GM23338 (cell line): ENCODE results near the gene SETX. TPM values are rescaled to one million over a fixed set of nuclear protein-coding genes. Genes with fewer than 3 reads are reported as not detected.

Source experiments
- ATAC-seq: fragments of 200-7000 bp; cut with Tn5 transposase; 3 replicates; pipeline ENCODE4 v1.9.1; 2020
- DNase-seq: peaks from one replicate; pipeline ENCODE4 v3.0.0-alpha.2; 2015; ENCODE audit warnings: low spot score
- H2AFZ ChIP-seq: fragments of 200-600 bp; sonication (generic); 2 replicates; pipeline ENCODE4 v1.8.0; 2016; ENCODE audit warnings: antibody characterized with exemption, mild to moderate bottlenecking, moderate library complexity
- H3F3A ChIP-seq: fragments of 200-600 bp; sonication (generic); replicated peaks from 2 replicates; pipeline ENCODE4 v1.8.0; 2017; ENCODE audit warnings: antibody characterized with exemption, mixed run types, low read depth
- H3K27ac ChIP-seq: fragments of 200-600 bp; sonication (generic); 2 replicates; pipeline ENCODE4 v1.6.1; 2016; ENCODE audit warnings: low read depth
- H3K27me3 ChIP-seq: fragments of 200-600 bp; sonication (generic); 2 replicates; pipeline ENCODE4 v1.8.0; 2016; ENCODE audit warnings: mild to moderate bottlenecking, mixed run types, moderate library complexity; ENCODE audit not compliant: insufficient read depth
- H3K36me3 ChIP-seq: fragments of 200-600 bp; sonication (generic); 2 replicates; pipeline ENCODE4 v1.8.0; 2016; ENCODE audit warnings: mild to moderate bottlenecking; ENCODE audit not compliant: insufficient read depth
- H3K4me1 ChIP-seq: fragments of 200-600 bp; sonication (generic); 2 replicates; pipeline ENCODE4 v1.8.0; 2016; ENCODE audit warnings: mild to moderate bottlenecking, moderate library complexity; ENCODE audit not compliant: insufficient read depth
- H3K4me2 ChIP-seq: fragments of 200-600 bp; sonication (generic); 2 replicates; pipeline ENCODE4 v1.7.1; 2017; ENCODE audit warnings: mixed run types
- H3K4me3 ChIP-seq: fragments of 200-600 bp; sonication (generic); 2 replicates; pipeline ENCODE4 v1.6.1; 2016; ENCODE audit warnings: mixed run types
- H3K79me2 ChIP-seq: fragments of 200-600 bp; sonication (generic); replicated peaks from 2 replicates; pipeline ENCODE4 v1.8.0; 2017; ENCODE audit warnings: mild to moderate bottlenecking; ENCODE audit not compliant: insufficient read depth
- H3K9me2 ChIP-seq: fragments of 200-600 bp; sonication (generic); 2 replicates; pipeline ENCODE4 v1.8.0; 2017; ENCODE audit not compliant: insufficient read depth
- H4K20me1 ChIP-seq: fragments of 200-600 bp; sonication (generic); replicated peaks from 2 replicates; pipeline ENCODE4 v1.8.0; 2017; ENCODE audit warnings: mild to moderate bottlenecking; ENCODE audit not compliant: insufficient read depth
- H3K27ac Mint-ChIP-seq: 2 replicates; pipeline ENCODE4 v1.8.0; 2020; ENCODE audit warnings: inconsistent platforms, mild to moderate bottlenecking, moderate library complexity, mixed read lengths
- H3K27me3 Mint-ChIP-seq: 3 replicates; pipeline ENCODE4 v1.8.0; 2022; ENCODE audit warnings: low read depth, mild to moderate bottlenecking, moderate library complexity, mixed read lengths, inconsistent platforms; ENCODE audit not compliant: insufficient read depth, poor library complexity
- H3K36me3 Mint-ChIP-seq: 3 replicates; pipeline ENCODE4 v1.8.0; 2021; ENCODE audit warnings: low read depth, mild to moderate bottlenecking, inconsistent platforms, moderate library complexity, mixed read lengths
- H3K4me1 Mint-ChIP-seq: 3 replicates; pipeline ENCODE4 v1.8.0; 2020; ENCODE audit warnings: mild to moderate bottlenecking, inconsistent platforms, mixed read lengths
- H3K4me3 Mint-ChIP-seq: 3 replicates; pipeline ENCODE4 v1.8.0; 2021; ENCODE audit warnings: moderate library complexity, mild to moderate bottlenecking, inconsistent platforms, mixed read lengths
- H3K9me3 Mint-ChIP-seq: 3 replicates; pipeline ENCODE4 v1.8.0; 2020; ENCODE audit warnings: moderate library complexity, mild to moderate bottlenecking, inconsistent platforms, mixed read lengths
- CREB1 ChIP-seq: fragments of 250-450 bp; sonication (Bioruptor Pico); IDR thresholded peaks from 2 replicates; pipeline ENCODE4 v1.5.0; 2020; ENCODE audit warnings: low read depth, mild to moderate bottlenecking, moderate library complexity
- EZH2 ChIP-seq: fragments of 200-600 bp; sonication (generic); IDR thresholded peaks from one replicate; pipeline ENCODE4 v1.8.0; 2017; ENCODE audit warnings: antibody characterized with exemption, mild to moderate bottlenecking, low read depth; ENCODE audit not compliant: unreplicated experiment
- EZH2phosphoT487 ChIP-seq: fragments of 200-600 bp; sonication (generic); IDR thresholded peaks from one replicate; pipeline ENCODE4 v1.8.1; 2018; ENCODE audit warnings: antibody characterized with exemption; ENCODE audit not compliant: unreplicated experiment
- JUNB ChIP-seq: IDR thresholded peaks from one replicate; pipeline ENCODE4 v1.6.1; 2016; ENCODE audit warnings: antibody characterized with exemption; ENCODE audit not compliant: unreplicated experiment
- NANOG ChIP-seq: IDR thresholded peaks from 2 replicates; pipeline ENCODE4 v1.6.1; 2016; ENCODE audit warnings: antibody characterized with exemption, borderline replicate concordance
- POLR2AphosphoS5 ChIP-seq: IDR thresholded peaks from 2 replicates; pipeline ENCODE4 v1.6.1; 2016; ENCODE audit warnings: antibody characterized with exemption, low read depth
- STAT1 ChIP-seq: IDR thresholded peaks from one replicate; pipeline ENCODE4 v1.6.1; 2016; ENCODE audit warnings: antibody characterized with exemption; ENCODE audit not compliant: unreplicated experiment
- ZNF114 ChIP-seq: fragments of 250-450 bp; sonication (Bioruptor Pico); IDR thresholded peaks from 2 replicates; pipeline ENCODE4 v1.5.0; 2020; ENCODE audit warnings: mild to moderate bottlenecking, moderate library complexity
- ZNF331 ChIP-seq: fragments of 250-450 bp; sonication (Bioruptor Pico); IDR thresholded peaks from 2 replicates; pipeline ENCODE4 v1.5.0; 2020; ENCODE audit warnings: low read depth, mild to moderate bottlenecking, moderate library complexity
- polyA plus RNA-seq: library from polyadenylated mRNA; unstranded; fragments of >200 nt; fragmentation: Nextera tagmentation; extraction: Ambion mirVana; gene quantifications from 2 replicates; pipeline ENCODE4 v1.2.1, GENCODE V29; 2016
- total RNA-seq: library from RNA; depleted of rRNA; stranded (reverse); fragments of >200 nt; shearing (Covaris generic); gene quantifications from 2 replicates; pipeline ENCODE4 v1.2.3, GENCODE V29; 2014
- TF ChIP-seq, protein P1 (sequence below): fragments of 250-450 bp; sonication (Bioruptor Pico); IDR thresholded peaks from 2 replicates; pipeline ENCODE4 v1.5.0; 2020; ENCODE audit warnings: mild to moderate bottlenecking, moderate library complexity
- TF ChIP-seq, protein P2 (sequence below): IDR thresholded peaks from 2 replicates; pipeline ENCODE4 v1.6.1; 2016; ENCODE audit warnings: antibody characterized with exemption
- TF ChIP-seq, protein P3 (sequence below), 2 experiments: fragments of 200-600 bp in 1 of 2; sonication (generic) in 1 of 2; conservative IDR thresholded peaks; 2 replicates each; pipeline versions ENCODE4 v1.5.1 to v1.6.1; 2016 to 2017; ENCODE audit warnings: antibody characterized with exemption in 2 of 2, low read depth in 2 of 2, mild to moderate bottlenecking in 2 of 2, moderate library complexity in 1 of 2
- TF ChIP-seq, protein P4 (sequence below): IDR thresholded peaks from one replicate; pipeline ENCODE4 v1.6.1; 2018; ENCODE audit warnings: antibody characterized with exemption; ENCODE audit not compliant: unreplicated experiment

SETX gene
- total and polyA plus RNA-seq, 2 experiments from 2014 or later: 17.5 to 49.9 TPM

DNA sequence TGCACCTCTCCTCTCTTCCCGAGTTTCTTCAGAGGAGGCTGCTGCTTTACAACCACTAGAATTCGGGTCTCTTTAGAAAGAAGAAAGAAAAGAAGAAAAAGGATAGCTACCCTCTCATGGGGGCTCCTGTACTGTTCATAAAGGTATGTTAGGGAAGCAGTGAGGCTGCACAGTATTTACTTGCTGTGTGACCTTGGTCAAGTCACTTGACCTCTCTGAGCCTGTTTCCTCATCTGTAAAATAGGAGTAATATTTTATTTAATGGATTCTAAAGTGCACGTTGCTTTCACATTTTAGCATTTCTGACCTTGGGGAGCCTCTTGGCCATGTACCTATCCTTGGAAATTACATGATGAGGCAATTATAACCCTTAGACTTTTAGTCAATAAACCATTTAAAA lies 88.8 kb downstream of the SETX start:
- ATAC-seq: no peak

More for the DNA sequence above, 88.8 kb downstream of the SETX start:
- H3K4me1 ChIP-seq: no peaks in the 10 kb centered on the region
- TF ChIP-seq, protein P1, sequence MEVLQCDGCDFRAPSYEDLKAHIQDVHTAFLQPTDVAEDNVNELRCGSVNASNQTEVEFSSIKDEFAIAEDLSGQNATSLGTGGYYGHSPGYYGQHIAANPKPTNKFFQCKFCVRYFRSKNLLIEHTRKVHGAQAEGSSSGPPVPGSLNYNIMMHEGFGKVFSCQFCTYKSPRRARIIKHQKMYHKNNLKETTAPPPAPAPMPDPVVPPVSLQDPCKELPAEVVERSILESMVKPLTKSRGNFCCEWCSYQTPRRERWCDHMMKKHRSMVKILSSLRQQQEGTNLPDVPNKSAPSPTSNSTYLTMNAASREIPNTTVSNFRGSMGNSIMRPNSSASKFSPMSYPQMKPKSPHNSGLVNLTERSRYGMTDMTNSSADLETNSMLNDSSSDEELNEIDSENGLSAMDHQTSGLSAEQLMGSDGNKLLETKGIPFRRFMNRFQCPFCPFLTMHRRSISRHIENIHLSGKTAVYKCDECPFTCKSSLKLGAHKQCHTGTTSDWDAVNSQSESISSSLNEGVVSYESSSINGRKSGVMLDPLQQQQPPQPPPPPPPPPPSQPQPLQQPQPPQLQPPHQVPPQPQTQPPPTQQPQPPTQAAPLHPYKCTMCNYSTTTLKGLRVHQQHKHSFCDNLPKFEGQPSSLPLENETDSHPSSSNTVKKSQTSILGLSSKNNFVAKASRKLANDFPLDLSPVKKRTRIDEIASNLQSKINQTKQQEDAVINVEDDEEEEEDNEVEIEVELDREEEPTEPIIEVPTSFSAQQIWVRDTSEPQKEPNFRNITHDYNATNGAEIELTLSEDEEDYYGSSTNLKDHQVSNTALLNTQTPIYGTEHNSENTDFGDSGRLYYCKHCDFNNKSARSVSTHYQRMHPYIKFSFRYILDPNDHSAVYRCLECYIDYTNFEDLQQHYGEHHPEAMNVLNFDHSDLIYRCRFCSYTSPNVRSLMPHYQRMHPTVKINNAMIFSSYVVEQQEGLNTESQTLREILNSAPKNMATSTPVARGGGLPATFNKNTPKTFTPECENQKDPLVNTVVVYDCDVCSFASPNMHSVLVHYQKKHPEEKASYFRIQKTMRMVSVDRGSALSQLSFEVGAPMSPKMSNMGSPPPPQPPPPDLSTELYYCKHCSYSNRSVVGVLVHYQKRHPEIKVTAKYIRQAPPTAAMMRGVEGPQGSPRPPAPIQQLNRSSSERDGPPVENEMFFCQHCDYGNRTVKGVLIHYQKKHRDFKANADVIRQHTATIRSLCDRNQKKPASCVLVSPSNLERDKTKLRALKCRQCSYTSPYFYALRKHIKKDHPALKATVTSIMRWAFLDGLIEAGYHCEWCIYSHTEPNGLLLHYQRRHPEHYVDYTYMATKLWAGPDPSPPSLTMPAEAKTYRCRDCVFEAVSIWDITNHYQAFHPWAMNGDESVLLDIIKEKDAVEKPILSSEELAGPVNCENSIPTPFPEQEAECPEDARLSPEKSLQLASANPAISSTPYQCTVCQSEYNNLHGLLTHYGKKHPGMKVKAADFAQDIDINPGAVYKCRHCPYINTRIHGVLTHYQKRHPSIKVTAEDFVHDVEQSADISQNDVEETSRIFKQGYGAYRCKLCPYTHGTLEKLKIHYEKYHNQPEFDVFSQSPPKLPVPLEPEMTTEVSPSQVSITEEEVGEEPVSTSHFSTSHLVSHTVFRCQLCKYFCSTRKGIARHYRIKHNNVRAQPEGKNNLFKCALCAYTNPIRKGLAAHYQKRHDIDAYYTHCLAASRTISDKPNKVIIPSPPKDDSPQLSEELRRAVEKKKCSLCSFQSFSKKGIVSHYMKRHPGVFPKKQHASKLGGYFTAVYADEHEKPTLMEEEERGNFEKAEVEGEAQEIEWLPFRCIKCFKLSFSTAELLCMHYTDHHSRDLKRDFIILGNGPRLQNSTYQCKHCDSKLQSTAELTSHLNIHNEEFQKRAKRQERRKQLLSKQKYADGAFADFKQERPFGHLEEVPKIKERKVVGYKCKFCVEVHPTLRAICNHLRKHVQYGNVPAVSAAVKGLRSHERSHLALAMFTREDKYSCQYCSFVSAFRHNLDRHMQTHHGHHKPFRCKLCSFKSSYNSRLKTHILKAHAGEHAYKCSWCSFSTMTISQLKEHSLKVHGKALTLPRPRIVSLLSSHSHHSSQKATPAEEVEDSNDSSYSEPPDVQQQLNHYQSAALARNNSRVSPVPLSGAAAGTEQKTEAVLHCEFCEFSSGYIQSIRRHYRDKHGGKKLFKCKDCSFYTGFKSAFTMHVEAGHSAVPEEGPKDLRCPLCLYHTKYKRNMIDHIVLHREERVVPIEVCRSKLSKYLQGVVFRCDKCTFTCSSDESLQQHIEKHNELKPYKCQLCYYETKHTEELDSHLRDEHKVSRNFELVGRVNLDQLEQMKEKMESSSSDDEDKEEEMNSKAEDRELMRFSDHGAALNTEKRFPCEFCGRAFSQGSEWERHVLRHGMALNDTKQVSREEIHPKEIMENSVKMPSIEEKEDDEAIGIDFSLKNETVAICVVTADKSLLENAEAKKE (CRISPR knock-in tag): no peak
- TF ChIP-seq POLR2AphosphoS5 (no peak), ZNF114 (CRISPR knock-in tag) (no peak), NANOG (no peak), EZH2phosphoT487 (no peak), CREB1 (CRISPR knock-in tag) (no peak), ZNF331 (CRISPR knock-in tag) (no peak), JUNB (no peak), STAT1 (no peak), EZH2 (no peak)
- TF ChIP-seq, protein P2, sequence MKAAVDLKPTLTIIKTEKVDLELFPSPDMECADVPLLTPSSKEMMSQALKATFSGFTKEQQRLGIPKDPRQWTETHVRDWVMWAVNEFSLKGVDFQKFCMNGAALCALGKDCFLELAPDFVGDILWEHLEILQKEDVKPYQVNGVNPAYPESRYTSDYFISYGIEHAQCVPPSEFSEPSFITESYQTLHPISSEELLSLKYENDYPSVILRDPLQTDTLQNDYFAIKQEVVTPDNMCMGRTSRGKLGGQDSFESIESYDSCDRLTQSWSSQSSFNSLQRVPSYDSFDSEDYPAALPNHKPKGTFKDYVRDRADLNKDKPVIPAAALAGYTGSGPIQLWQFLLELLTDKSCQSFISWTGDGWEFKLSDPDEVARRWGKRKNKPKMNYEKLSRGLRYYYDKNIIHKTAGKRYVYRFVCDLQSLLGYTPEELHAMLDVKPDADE: no peak
- TF ChIP-seq, protein P3, sequence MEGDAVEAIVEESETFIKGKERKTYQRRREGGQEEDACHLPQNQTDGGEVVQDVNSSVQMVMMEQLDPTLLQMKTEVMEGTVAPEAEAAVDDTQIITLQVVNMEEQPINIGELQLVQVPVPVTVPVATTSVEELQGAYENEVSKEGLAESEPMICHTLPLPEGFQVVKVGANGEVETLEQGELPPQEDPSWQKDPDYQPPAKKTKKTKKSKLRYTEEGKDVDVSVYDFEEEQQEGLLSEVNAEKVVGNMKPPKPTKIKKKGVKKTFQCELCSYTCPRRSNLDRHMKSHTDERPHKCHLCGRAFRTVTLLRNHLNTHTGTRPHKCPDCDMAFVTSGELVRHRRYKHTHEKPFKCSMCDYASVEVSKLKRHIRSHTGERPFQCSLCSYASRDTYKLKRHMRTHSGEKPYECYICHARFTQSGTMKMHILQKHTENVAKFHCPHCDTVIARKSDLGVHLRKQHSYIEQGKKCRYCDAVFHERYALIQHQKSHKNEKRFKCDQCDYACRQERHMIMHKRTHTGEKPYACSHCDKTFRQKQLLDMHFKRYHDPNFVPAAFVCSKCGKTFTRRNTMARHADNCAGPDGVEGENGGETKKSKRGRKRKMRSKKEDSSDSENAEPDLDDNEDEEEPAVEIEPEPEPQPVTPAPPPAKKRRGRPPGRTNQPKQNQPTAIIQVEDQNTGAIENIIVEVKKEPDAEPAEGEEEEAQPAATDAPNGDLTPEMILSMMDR (conservative IDR thresholded peaks at IDR 0.05; ENCODE audit: low read depth in 2 of 2): no peak
- TF ChIP-seq, protein P4, sequence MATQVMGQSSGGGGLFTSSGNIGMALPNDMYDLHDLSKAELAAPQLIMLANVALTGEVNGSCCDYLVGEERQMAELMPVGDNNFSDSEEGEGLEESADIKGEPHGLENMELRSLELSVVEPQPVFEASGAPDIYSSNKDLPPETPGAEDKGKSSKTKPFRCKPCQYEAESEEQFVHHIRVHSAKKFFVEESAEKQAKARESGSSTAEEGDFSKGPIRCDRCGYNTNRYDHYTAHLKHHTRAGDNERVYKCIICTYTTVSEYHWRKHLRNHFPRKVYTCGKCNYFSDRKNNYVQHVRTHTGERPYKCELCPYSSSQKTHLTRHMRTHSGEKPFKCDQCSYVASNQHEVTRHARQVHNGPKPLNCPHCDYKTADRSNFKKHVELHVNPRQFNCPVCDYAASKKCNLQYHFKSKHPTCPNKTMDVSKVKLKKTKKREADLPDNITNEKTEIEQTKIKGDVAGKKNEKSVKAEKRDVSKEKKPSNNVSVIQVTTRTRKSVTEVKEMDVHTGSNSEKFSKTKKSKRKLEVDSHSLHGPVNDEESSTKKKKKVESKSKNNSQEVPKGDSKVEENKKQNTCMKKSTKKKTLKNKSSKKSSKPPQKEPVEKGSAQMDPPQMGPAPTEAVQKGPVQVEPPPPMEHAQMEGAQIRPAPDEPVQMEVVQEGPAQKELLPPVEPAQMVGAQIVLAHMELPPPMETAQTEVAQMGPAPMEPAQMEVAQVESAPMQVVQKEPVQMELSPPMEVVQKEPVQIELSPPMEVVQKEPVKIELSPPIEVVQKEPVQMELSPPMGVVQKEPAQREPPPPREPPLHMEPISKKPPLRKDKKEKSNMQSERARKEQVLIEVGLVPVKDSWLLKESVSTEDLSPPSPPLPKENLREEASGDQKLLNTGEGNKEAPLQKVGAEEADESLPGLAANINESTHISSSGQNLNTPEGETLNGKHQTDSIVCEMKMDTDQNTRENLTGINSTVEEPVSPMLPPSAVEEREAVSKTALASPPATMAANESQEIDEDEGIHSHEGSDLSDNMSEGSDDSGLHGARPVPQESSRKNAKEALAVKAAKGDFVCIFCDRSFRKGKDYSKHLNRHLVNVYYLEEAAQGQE: no peak
- H3K4me3 ChIP-seq: no peak overlapping the region
- Mint-ChIP-seq H3K9me3 (no peaks in the 10 kb centered on the region), H3K36me3 (peaks cover 48% of the 10 kb centered on the region), H3K4me1 (peaks cover 6% of the 10 kb centered on the region; the same call in 2 of the 3 replicates), H3K4me3 (no peak overlapping the region), H3K27me3 (no peaks in the 10 kb centered on the region), H3K27ac (no peak overlapping the region)
- H3K27ac ChIP-seq: no peak overlapping the region
- H2AFZ ChIP-seq: no peak overlapping the region
- no peaks in the 10 kb centered on the region for H3K9me2 ChIP-seq
- no peak overlapping the region for H3K4me2 ChIP-seq
- 0 out of 2 replicates have a peak, but pooled peaks cover 10% of the 10 kb centered on the region for H4K20me1 ChIP-seq
- DNase-seq: no peak
- no peaks in the 10 kb centered on the region for H3K79me2 ChIP-seq
- no peaks in the 10 kb centered on the region for H3K27me3 ChIP-seq
- H3K36me3 ChIP-seq: peaks cover 18% of the 10 kb centered on the region
- peaks cover 14% of the 10 kb centered on the region; the same call in 1 of the 2 replicates for H3F3A ChIP-seq
